GM23338 (cell line): ENCODE measurements around the gene PCDH12. TPM values are rescaled to one million over a fixed set of nuclear protein-coding genes. Genes with fewer than 3 reads are reported as not detected.
A peak's percentile ranks its signal among the peaks of the same experiment; 100 is the strongest.

ENCODE experiments used
- ATAC-seq: fragments of 200-7000 bp; cut with Tn5 transposase; 3 replicates; pipeline ENCODE4 v1.9.1; 2020
- DNase-seq: peaks from one replicate; pipeline ENCODE4 v3.0.0-alpha.2; 2015; ENCODE audit warnings: low spot score
- H2AFZ ChIP-seq: fragments of 200-600 bp; sonication (generic); 2 replicates; pipeline ENCODE4 v1.8.0; 2016; ENCODE audit warnings: antibody characterized with exemption, mild to moderate bottlenecking, moderate library complexity
- H3F3A ChIP-seq: fragments of 200-600 bp; sonication (generic); replicated peaks from 2 replicates; pipeline ENCODE4 v1.8.0; 2017; ENCODE audit warnings: antibody characterized with exemption, mixed run types, low read depth
- H3K27ac ChIP-seq: fragments of 200-600 bp; sonication (generic); 2 replicates; pipeline ENCODE4 v1.6.1; 2016; ENCODE audit warnings: low read depth
- H3K27me3 ChIP-seq: fragments of 200-600 bp; sonication (generic); 2 replicates; pipeline ENCODE4 v1.8.0; 2016; ENCODE audit warnings: mild to moderate bottlenecking, mixed run types, moderate library complexity; ENCODE audit not compliant: insufficient read depth
- H3K36me3 ChIP-seq: fragments of 200-600 bp; sonication (generic); 2 replicates; pipeline ENCODE4 v1.8.0; 2016; ENCODE audit warnings: mild to moderate bottlenecking; ENCODE audit not compliant: insufficient read depth
- H3K4me1 ChIP-seq: fragments of 200-600 bp; sonication (generic); 2 replicates; pipeline ENCODE4 v1.8.0; 2016; ENCODE audit warnings: mild to moderate bottlenecking, moderate library complexity; ENCODE audit not compliant: insufficient read depth
- H3K4me2 ChIP-seq: fragments of 200-600 bp; sonication (generic); 2 replicates; pipeline ENCODE4 v1.7.1; 2017; ENCODE audit warnings: mixed run types
- H3K4me3 ChIP-seq: fragments of 200-600 bp; sonication (generic); 2 replicates; pipeline ENCODE4 v1.6.1; 2016; ENCODE audit warnings: mixed run types
- H3K79me2 ChIP-seq: fragments of 200-600 bp; sonication (generic); replicated peaks from 2 replicates; pipeline ENCODE4 v1.8.0; 2017; ENCODE audit warnings: mild to moderate bottlenecking; ENCODE audit not compliant: insufficient read depth
- H3K9me2 ChIP-seq: fragments of 200-600 bp; sonication (generic); 2 replicates; pipeline ENCODE4 v1.8.0; 2017; ENCODE audit not compliant: insufficient read depth
- H4K20me1 ChIP-seq: fragments of 200-600 bp; sonication (generic); replicated peaks from 2 replicates; pipeline ENCODE4 v1.8.0; 2017; ENCODE audit warnings: mild to moderate bottlenecking; ENCODE audit not compliant: insufficient read depth
- H3K27ac Mint-ChIP-seq: 2 replicates; pipeline ENCODE4 v1.8.0; 2020; ENCODE audit warnings: inconsistent platforms, mild to moderate bottlenecking, moderate library complexity, mixed read lengths
- H3K27me3 Mint-ChIP-seq: 3 replicates; pipeline ENCODE4 v1.8.0; 2022; ENCODE audit warnings: low read depth, mild to moderate bottlenecking, moderate library complexity, mixed read lengths, inconsistent platforms; ENCODE audit not compliant: insufficient read depth, poor library complexity
- H3K36me3 Mint-ChIP-seq: 3 replicates; pipeline ENCODE4 v1.8.0; 2021; ENCODE audit warnings: low read depth, mild to moderate bottlenecking, inconsistent platforms, moderate library complexity, mixed read lengths
- H3K4me1 Mint-ChIP-seq: 3 replicates; pipeline ENCODE4 v1.8.0; 2020; ENCODE audit warnings: mild to moderate bottlenecking, inconsistent platforms, mixed read lengths
- H3K4me3 Mint-ChIP-seq: 3 replicates; pipeline ENCODE4 v1.8.0; 2021; ENCODE audit warnings: moderate library complexity, mild to moderate bottlenecking, inconsistent platforms, mixed read lengths
- H3K9me3 Mint-ChIP-seq: 3 replicates; pipeline ENCODE4 v1.8.0; 2020; ENCODE audit warnings: moderate library complexity, mild to moderate bottlenecking, inconsistent platforms, mixed read lengths
- CTCF ChIP-seq, 2 experiments: fragments of 200-600 bp in 1 of 2; sonication (generic) in 1 of 2; conservative IDR thresholded peaks; 2 replicates each; pipeline versions ENCODE4 v1.5.1 to v1.6.1; 2016 to 2017; ENCODE audit warnings: antibody characterized with exemption in 2 of 2, low read depth in 2 of 2, mild to moderate bottlenecking in 2 of 2, moderate library complexity in 1 of 2
- EZH2 ChIP-seq: fragments of 200-600 bp; sonication (generic); IDR thresholded peaks from one replicate; pipeline ENCODE4 v1.8.0; 2017; ENCODE audit warnings: antibody characterized with exemption, mild to moderate bottlenecking, low read depth; ENCODE audit not compliant: unreplicated experiment
- NANOG ChIP-seq: IDR thresholded peaks from 2 replicates; pipeline ENCODE4 v1.6.1; 2016; ENCODE audit warnings: antibody characterized with exemption, borderline replicate concordance
- ZNF114 ChIP-seq: fragments of 250-450 bp; sonication (Bioruptor Pico); IDR thresholded peaks from 2 replicates; pipeline ENCODE4 v1.5.0; 2020; ENCODE audit warnings: mild to moderate bottlenecking, moderate library complexity
- ZNF462 ChIP-seq: fragments of 250-450 bp; sonication (Bioruptor Pico); IDR thresholded peaks from 2 replicates; pipeline ENCODE4 v1.5.0; 2020; ENCODE audit warnings: mild to moderate bottlenecking, moderate library complexity
- long read RNA-seq: library from polyadenylated mRNA; unstranded; transcript quantifications from one replicate; pipeline ENCODE4 v2.0.0, GENCODE V29; 2020; ENCODE audit not compliant: unreplicated experiment
- polyA plus RNA-seq: library from polyadenylated mRNA; unstranded; fragments of >200 nt; fragmentation: Nextera tagmentation; extraction: Ambion mirVana; gene quantifications from 2 replicates; pipeline ENCODE4 v1.2.1, GENCODE V29; 2016
- total RNA-seq: library from RNA; depleted of rRNA; stranded (reverse); fragments of >200 nt; shearing (Covaris generic); gene quantifications from 2 replicates; pipeline ENCODE4 v1.2.3, GENCODE V29; 2014; rRNA removed

Gene PCDH12
- 0.12 and 0.14 TPM in 2 replicates for total RNA-seq
- polyA plus RNA-seq: 0.29 and 0.33 TPM in 2 replicates
- long read RNA-seq: 0 reads

GRCh38 chr5:141958113-141958512, at the start of gene PCDH12:
PCDH12 (minus strand) TSS chr5:141958202; CDS start chr5:141957851, 351 bp downstream.
- H3K27ac ChIP-seq: no peak within 1 kb of the TSS
- TF ChIP-seq ZNF114 (CRISPR knock-in tag) (no peak), ZNF462 (CRISPR knock-in tag) (no peak), CTCF (conservative IDR thresholded peaks at IDR 0.05; ENCODE audit: low read depth in 2 of 2) (no peak), EZH2 (no peak), NANOG (no peak)

More at GRCh38 chr5:141958113-141958512, at the start of gene PCDH12:
- Histone ChIP-seq H3F3A (no peaks in the 10 kb centered on the region), H3K4me2 (no peak within 1 kb of the TSS; the same call in 1 of the 2 replicates), H3K36me3 (no peaks in the 10 kb centered on the region), H3K79me2 (no peaks in the 10 kb centered on the region), H3K9me2 (no peaks in the 10 kb centered on the region), H4K20me1 (no peaks in the 10 kb centered on the region), H3K27me3 (no peaks in the 10 kb centered on the region), H2AFZ (peak within 1 kb of the TSS; percentile 15), H3K4me1 (peaks cover 16% of the 10 kb centered on the region; the same call in 1 of the 2 replicates), H3K4me3 (no peak within 1 kb of the TSS)
- no peak for ATAC-seq
- Mint-ChIP-seq H3K27ac (no peak within 1 kb of the TSS), H3K4me1 (peaks cover 37% of the 10 kb centered on the region), H3K27me3 (peaks cover 3% of the 10 kb centered on the region), H3K9me3 (no peaks in the 10 kb centered on the region), H3K36me3 (no peaks in the 10 kb centered on the region), H3K4me3 (no peak within 1 kb of the TSS)
- peak; percentile 42 for DNase-seq
